ENCODE data around the gene ZNF682. TPM values are rescaled to one million over a fixed set of nuclear protein-coding genes. Genes with fewer than 3 reads are reported as not detected.
"Not testable (repeated sequence)": the region's sequence is repeated elsewhere in the genome, so short reads cannot be mapped to it uniquely, and the experiment has no call there.

ZNF682 gene
- total RNA-seq, 2 donors from 2014 or later = 4.3 to 4.9 TPM

DNA sequence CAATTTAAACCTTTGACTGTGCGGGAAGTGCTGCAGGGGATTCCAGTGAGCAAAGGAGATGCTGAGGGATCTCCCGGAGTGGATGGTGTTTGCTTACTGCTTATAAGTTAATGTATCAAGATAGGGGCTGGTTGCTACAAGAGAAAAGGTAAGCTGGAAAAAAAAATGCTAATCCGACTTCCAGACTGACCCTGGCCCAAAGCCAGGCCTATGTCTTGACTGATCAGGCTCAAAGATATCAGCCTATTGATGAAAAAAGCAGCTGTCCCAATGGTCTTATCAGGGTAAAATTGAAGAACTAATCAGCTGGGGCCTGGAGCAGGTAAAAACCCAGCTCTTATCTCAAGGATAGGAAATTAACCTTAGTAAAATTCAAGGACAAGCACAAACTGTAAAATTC, 27.6 kb upstream of the ZNF682 start:
- TF ChIP-seq, protein P1, sequence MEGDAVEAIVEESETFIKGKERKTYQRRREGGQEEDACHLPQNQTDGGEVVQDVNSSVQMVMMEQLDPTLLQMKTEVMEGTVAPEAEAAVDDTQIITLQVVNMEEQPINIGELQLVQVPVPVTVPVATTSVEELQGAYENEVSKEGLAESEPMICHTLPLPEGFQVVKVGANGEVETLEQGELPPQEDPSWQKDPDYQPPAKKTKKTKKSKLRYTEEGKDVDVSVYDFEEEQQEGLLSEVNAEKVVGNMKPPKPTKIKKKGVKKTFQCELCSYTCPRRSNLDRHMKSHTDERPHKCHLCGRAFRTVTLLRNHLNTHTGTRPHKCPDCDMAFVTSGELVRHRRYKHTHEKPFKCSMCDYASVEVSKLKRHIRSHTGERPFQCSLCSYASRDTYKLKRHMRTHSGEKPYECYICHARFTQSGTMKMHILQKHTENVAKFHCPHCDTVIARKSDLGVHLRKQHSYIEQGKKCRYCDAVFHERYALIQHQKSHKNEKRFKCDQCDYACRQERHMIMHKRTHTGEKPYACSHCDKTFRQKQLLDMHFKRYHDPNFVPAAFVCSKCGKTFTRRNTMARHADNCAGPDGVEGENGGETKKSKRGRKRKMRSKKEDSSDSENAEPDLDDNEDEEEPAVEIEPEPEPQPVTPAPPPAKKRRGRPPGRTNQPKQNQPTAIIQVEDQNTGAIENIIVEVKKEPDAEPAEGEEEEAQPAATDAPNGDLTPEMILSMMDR (IDR thresholded peaks at IDR 0.05) = no peak
- TF ChIP-seq POLR2A (IDR thresholded peaks at IDR 0.05) = no peak
- TF ChIP-seq POLR2AphosphoS5 (IDR thresholded peaks at IDR 0.05) = no peak
- WGBS = 48% methylated on average over 3 of the region's 3 CpGs
- DNase-seq (ENCODE audit: low spot score) = no peak

DNA sequence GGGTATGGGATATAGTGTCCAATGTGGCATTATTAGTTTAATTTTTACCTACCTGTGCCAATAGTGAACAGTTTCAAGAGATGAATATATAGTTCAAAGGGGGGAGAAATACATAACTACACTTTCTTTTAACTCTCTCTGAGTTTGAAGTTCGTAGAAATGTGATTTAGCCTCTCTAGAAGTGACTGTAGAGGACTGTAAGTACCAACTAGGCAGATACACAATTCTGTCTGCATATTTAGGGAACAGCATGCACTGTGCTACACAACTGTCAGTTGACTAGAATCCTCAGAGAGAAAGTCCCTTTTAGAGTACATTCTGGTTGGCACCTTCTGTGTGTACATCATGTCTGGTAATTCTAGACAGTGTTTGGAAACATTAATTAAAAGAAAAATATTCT, 21.0 kb upstream of the ZNF682 start:
- 70% methylated on average over 1 of the region's 1 CpG for WGBS
- no peaks in the 10 kb centered on the region for H3K4me1 ChIP-seq (replicated peaks)
- intact Hi-C loops (cut with DNase I) = no loop called here
- TF ChIP-seq POLR2AphosphoS5 (IDR thresholded peaks at IDR 0.05) = no peak
- TF ChIP-seq, protein P1 (IDR thresholded peaks at IDR 0.05) = no peak
- H3K4me3 ChIP-seq = no peak overlapping the region
- no peak overlapping the region for H3K27ac ChIP-seq
- no peaks in the 10 kb centered on the region for H3K9me3 ChIP-seq
- no peaks in the 10 kb centered on the region for H3K36me3 ChIP-seq
- no peaks in the 10 kb centered on the region for H3K27me3 ChIP-seq (replicated peaks; ENCODE audit: insufficient read depth)
- no peak for DNase-seq (ENCODE audit: low spot score)

More for the DNA sequence above, 27.6 kb upstream of the ZNF682 start:
- intact Hi-C loops (cut with DNase I) = no loop called here
- H3K27me3 ChIP-seq (replicated peaks; ENCODE audit: insufficient read depth) = no peaks in the 10 kb centered on the region
- no peak overlapping the region for H3K27ac ChIP-seq
- no peaks in the 10 kb centered on the region for H3K4me1 ChIP-seq (replicated peaks)
- no peaks in the 10 kb centered on the region for H3K9me3 ChIP-seq
- no peaks in the 10 kb centered on the region for H3K36me3 ChIP-seq
- H3K4me3 ChIP-seq = no peak overlapping the region

DNA sequence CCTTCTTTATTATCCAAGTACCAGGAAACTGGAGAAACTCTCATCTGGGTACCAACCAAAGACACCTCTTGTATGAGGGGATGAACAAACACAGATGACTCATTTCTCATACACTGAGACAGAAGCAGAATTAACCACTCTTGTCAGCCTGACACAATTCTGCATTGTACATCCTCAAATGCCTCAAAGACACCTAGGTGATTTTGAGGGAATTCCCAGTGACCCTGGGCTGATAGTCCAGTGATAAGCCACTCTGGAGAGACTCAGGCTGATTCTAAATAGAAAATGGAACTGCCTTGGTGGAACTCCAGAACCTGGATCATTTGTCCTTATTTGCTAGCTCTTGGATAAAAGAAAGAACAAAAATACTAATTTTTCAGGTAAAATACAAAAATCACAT, 19.4 kb upstream of the ZNF682 start:
- H3K27ac ChIP-seq; H3K9me3 ChIP-seq; H3K4me1 ChIP-seq (replicated peaks); H3K27me3 ChIP-seq (replicated peaks; ENCODE audit: insufficient read depth); H3K4me3 ChIP-seq; H3K36me3 ChIP-seq; DNase-seq (ENCODE audit: low spot score); intact Hi-C loops (cut with DNase I): not testable (repeated sequence)

DNA sequence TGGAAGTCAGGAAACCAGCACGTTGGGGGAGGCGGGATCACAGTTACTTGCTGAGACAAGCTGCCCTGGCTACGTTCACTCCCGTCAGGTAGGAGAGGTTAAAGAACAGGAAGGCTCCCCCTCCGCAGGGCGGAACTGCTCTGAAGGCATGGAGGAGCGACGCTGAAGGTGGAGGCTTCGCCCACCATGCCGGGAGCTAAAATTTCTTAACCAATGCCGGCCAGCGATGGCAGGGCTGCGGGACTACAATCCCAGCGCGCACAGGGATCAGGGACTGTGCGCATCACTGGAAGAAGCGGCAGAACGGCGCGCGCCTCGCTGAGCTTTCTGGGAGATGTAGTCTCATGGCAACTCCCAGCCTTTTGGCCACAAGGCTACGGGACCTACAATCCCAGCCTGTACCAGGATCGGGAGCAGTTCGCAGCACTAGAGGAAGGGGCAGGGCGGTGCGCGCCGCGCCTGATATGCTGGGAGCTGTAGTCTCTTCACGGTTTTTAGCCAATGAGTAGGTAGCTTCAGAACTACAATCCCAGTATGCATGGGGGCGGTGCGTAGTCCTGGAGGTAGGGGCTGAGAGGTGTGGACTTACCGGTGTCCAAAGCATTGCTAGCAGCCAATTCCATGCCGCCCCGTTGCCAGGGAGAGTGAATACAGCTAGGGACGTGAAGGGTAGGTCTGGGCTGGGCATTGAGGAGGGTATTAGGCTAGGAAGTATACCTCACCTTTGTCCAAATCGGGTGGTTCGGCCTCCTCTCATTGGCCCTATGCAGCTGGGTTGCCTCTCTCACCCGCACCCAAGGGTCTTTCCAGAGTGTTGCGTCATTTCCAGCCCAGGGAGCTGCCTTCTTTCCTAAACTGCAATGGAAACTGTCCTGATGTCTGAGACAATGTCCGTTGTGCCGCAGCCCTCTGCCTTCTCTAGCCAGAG, 12.8 kb upstream of the ZNF682 start:
- Histone ChIP-seq H3K27ac (peak overlapping the region; percentile 61 to 68), H3K9me3 (no peaks in the 10 kb centered on the region)
- intact Hi-C loops (cut with DNase I) = no loop called here

DNA sequence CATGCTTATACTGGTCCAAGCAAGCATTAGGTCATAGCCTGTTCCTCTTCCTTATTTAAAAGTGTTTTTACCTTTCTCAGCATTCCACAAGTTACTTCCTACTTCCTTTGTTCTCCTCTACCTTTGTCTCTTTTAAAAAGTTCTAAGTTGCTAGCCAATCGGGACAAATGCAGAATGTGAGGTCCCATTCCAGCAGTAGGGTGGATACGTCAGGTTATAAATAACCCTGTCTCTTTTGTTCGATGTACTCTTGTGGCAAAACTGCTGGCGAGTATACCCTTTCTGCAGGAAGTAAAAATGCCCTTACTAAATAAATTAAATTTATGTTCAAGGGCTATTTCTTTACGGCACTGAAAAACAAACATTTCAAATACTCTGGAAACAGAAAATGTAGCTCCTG, 6.4 kb upstream of the ZNF682 start:
- H3K27ac ChIP-seq; H3K4me1 ChIP-seq (replicated peaks); H3K27me3 ChIP-seq (replicated peaks; ENCODE audit: insufficient read depth); intact Hi-C loops (cut with DNase I); DNase-seq (ENCODE audit: low spot score); H3K4me3 ChIP-seq; H3K36me3 ChIP-seq; H3K9me3 ChIP-seq: not testable (repeated sequence)
- WGBS = 32% methylated on average over 5 of the region's 5 CpGs

More for the DNA sequence above, 12.8 kb upstream of the ZNF682 start:
- WGBS = under 1% methylated on average over 43 of the region's 43 CpGs
- peak overlapping the region; percentile 47 to 60 for H3K4me3 ChIP-seq
- no peaks in the 10 kb centered on the region for H3K36me3 ChIP-seq
- H3K27me3 ChIP-seq (replicated peaks; ENCODE audit: insufficient read depth) = no peaks in the 10 kb centered on the region
- no peaks in the 10 kb centered on the region for H3K4me1 ChIP-seq (replicated peaks)
- DNase-seq (ENCODE audit: low spot score) = peak; percentile 99
- TF ChIP-seq POLR2A (IDR thresholded peaks at IDR 0.05) = peak; percentile 55
- TF ChIP-seq, protein P1 (IDR thresholded peaks at IDR 0.05) = peak in 1 of 4 experiments; percentile 43
- peak; percentile 94 for TF ChIP-seq POLR2AphosphoS5 (IDR thresholded peaks at IDR 0.05)

DNA sequence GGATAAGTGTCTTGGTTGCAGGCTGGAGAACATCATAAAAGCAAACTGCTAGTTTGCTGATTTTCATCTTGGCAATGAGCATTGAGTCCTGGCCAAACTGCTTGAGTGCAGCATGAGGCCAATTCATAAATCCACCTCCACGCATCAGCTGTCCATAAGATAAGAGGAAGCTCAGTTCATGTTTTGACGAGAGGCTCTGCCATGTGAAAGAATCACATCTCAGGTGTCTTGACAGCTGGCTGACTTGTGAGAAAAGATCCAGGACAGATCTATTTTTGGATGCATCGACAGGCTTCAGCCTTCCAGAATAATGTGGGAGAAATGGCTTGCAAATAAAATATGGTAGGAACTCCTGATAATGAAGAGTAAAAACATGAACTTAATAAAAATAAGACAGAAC, 5.4 kb upstream of the ZNF682 start:
- intact Hi-C loops (cut with DNase I) = no loop called here
- no peak overlapping the region for H3K27ac ChIP-seq
- DNase-seq (ENCODE audit: low spot score) = no peak
- no peaks in the 10 kb centered on the region for H3K36me3 ChIP-seq
- WGBS = 32% methylated on average over 3 of the region's 3 CpGs
- TF ChIP-seq POLR2A (IDR thresholded peaks at IDR 0.05) (no peak), POLR2AphosphoS5 (IDR thresholded peaks at IDR 0.05) (no peak)
- TF ChIP-seq, protein P1 (IDR thresholded peaks at IDR 0.05) = no peak
- H3K4me1 ChIP-seq (replicated peaks) = no peaks in the 10 kb centered on the region
- no peaks in the 10 kb centered on the region for H3K27me3 ChIP-seq (replicated peaks; ENCODE audit: insufficient read depth)
- H3K9me3 ChIP-seq = no peaks in the 10 kb centered on the region
- no peak overlapping the region for H3K4me3 ChIP-seq

All from prostate gland (tissue), 2 donors.